Measurements from ENCODE around the gene APOM. TPM values are rescaled to one million over a fixed set of nuclear protein-coding genes. Genes with fewer than 3 reads are reported as not detected.

Gene APOM
- total RNA-seq, 1 experiment from 2014 or later = 0.42 TPM

DNA sequence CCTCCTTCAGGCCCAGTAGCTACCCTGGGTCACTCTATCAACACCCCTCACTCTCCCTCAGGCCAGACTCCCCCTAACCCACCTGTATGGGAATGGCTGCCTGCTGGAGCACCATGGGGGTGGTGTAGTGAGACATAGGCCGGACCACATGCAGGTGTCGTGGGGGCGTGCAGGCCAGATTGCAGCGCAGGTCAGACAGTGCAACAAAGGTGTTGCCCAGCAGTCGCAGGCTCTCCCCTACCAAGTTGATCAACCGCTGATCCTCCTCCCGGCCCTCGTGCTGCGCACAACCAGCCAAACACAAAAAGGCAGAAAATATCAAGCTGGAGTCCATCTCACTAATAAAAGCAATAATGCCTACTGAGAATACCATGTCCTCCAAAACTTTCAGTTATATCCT, 10.4 kb upstream of the APOM start:
- in situ Hi-C loops (cut with HindIII; ENCODE audit: low pct_unique_long_range_greater_than_20kb, low sequenced_read_pairs) = no loop called here
- DNase-seq (ENCODE audit: low read depth, low spot score) = no peak

DNA sequence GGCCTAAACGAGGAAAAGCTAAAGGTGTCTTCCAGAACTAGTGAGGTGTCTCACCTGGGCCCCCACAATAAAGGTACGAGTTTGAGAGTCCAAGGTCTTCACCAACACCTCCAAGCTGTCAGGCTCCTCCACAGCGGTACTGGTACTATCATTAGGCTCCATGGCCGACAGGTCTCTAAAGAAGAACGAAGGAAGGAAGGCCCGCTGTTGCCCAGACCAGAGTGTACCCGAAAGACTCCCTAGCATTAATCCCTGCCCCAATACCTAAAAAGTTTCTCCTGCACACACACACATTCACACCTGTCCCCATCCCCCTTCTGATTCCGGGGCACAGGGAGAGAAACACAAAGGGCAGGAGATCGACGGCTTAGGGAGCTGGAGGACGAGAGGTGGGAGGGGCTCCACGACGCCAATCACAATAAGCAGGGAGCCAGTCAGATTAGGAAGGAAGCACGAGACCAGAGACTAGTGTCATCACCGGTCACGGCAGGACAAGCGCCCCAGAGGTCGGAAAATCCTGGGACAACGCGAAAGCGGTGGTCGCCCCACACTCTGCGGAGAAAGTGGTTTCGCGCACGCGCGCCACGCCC, 4.0 kb upstream of the APOM start:
- DNase-seq (ENCODE audit: low read depth, low spot score) = peak; percentile 76
- in situ Hi-C loops (cut with HindIII; ENCODE audit: low pct_unique_long_range_greater_than_20kb, low sequenced_read_pairs) = no loop called here

DNA sequence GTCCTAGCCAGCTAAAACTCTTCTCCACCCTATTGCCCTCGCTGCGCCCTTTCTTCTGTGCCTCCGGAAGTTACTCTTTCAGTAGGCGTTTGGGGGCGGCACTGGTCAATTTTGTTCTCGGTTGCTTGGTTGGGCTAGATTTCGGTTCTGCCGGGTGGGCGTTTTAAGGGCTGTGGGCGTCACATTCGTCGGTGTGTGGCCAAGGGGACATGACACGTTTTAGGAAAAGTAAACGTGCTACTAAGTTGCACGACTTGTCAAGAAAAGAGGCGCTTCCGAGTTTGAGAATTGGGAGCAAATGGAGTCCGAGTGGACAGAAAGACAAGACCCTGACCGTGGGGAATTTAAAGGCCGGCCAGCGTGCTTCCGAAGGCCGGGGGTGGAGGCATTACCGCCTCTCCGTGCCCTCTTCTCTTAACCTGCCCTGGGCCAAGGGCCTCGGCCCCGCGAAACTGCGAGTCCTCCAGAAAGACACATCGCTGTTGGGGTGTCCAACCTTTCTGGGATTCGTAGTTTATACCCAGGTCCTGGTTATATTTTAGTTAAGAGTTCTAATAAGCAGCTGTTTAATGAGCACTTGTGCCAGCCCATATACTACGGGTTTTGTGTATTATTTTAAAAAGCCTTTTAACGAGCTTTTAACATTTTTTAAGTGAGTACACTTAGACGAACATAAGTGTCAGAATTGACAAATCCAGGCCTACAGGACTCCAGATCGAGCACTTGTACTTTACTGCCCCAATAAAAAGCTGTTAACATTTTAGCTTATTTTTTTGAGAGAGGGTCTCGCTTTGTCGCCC, 2.6 kb upstream of the APOM start:
- DNase-seq (ENCODE audit: low read depth, low spot score) = peak; percentile 90
- in situ Hi-C loops (cut with HindIII; ENCODE audit: low pct_unique_long_range_greater_than_20kb, low sequenced_read_pairs) = no loop called here

- DNase-seq (ENCODE audit: low read depth, low spot score) = no peak
- in situ Hi-C loops (cut with HindIII; ENCODE audit: low pct_unique_long_range_greater_than_20kb, low sequenced_read_pairs) = no loop called here
Measured at GRCh38 chr6:31654574-31655348, 933 bp upstream of the APOM start.

- DNase-seq (ENCODE audit: low read depth, low spot score) = no peak
- in situ Hi-C loops (cut with HindIII; ENCODE audit: low pct_unique_long_range_greater_than_20kb, low sequenced_read_pairs) = no loop called here
Measured at GRCh38 chr6:31657406-31658157, 1.9 kb downstream of the APOM start.

DNA sequence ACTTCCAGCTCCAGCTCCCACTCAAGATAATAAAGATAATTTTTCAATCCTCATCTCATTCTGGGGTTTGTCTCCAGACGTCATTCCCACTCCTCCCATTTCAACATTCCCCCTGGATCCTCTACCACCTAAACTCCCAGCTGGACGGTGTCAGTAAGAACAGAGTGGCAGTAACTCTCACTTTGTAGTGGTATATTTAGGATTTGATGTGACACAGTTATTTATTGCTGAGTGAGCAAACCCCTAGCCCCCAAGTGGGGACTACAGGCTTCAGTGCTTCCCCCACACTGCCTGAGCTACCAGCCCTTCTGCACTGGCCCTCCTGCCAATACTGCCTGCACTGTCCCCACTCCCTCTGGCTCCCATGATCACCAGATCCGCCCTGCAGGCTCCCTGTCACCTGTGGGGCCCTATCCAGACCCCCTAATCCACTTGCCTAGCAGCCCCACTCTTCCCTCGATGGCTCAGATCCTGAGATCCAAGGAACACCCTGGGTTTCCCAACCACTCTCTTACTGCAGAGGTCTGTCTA, 2.5 kb downstream of the APOM start:
- no peak for DNase-seq (ENCODE audit: low read depth, low spot score)
- in situ Hi-C loops (cut with HindIII; ENCODE audit: low pct_unique_long_range_greater_than_20kb, low sequenced_read_pairs) = no loop called here

- no peak for DNase-seq (ENCODE audit: low read depth, low spot score)
- in situ Hi-C loops (cut with HindIII; ENCODE audit: low pct_unique_long_range_greater_than_20kb, low sequenced_read_pairs) = no loop called here
Measured at GRCh38 chr6:31658983-31659648, 3.4 kb downstream of the APOM start.

DNA sequence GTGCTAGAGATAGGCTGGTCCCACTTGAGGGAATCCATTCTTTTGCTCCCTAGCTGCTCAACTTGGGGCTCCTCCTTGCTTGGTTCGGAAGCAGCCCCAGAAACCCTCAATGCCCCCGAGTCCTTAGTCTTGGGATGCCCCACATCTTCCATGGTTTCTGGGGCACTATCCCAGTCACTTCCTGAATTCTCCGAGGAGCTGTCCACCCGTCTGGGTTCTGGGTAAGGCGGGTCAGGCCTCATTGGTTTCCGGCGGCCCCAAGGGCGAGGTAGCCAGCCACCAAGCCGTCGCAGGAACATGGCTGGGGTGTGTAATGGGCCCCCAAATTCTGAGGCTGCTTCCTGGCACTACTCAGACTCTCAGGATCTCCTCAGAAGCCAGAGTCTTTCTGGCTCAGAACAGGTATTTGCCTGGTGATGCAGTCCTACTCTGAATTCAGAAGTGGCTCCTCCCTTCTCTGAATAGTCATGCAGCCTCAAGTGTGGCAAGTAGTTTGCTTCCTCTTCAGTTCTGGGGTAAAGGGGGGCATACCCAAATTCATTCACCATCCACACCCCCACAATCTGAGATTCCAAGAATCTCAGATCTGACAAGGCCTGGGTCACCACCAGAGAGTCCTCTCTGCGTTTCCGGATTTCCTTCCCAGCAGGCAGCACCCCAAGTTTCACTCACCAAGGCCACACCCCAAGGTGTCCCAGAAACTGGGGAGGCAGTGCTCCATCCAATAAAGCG, 4.1 kb downstream of the APOM start:
- in situ Hi-C loops (cut with HindIII; ENCODE audit: low pct_unique_long_range_greater_than_20kb, low sequenced_read_pairs) = no loop called here
- no peak for DNase-seq (ENCODE audit: low read depth, low spot score)

- in situ Hi-C loops (cut with HindIII; ENCODE audit: low pct_unique_long_range_greater_than_20kb, low sequenced_read_pairs) = no loop called here
- DNase-seq (ENCODE audit: low read depth, low spot score) = peak; percentile 73
Measured at GRCh38 chr6:31660381-31661261, 4.9 kb downstream of the APOM start, which contains the start of gene C6orf47. Gene C6orf47 (minus strand): TSS chr6:31660778. CDS start chr6:31659947, 831 bp downstream.

DNA sequence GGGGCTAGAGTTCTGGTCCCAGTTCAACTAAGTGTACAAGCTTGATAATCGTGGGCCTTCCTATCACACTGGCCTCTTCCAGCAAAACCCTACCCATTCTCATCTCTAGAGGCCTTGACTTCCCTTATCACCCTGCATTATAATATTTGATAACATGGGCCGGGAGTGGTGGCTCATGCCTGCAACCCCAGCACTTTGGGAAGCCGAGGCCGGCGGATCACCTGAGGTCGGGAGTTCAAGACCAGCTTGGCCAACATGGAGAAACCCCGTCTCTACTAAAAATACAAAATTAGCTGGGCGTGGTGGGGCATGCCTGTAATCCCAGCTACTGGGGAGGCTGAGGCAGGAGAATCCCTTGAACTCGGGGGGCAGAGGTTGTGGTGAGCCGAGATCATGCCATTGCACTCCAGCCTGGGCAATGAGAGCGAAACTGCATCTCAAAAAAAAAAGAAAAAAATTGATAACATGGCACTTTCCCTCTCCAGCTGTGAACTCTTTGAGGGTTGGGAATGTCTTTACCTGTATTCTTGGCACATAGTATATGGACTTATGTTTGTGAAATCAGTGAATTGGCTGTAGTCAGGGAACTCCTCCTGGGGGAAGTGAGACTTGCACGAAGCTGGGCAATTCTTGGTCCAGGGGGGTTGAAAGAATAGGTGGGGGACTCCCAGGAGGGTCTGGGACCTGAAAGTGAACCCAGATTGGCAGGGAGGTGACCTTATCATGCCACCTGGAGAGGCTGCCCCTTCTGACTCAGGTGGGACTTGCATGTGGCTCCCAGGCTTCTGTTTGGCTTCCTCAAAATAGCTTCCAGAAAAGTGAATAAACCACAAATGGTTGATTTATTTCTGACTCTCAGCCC, 5.8 kb downstream of the APOM start:
- in situ Hi-C loops (cut with HindIII; ENCODE audit: low pct_unique_long_range_greater_than_20kb, low sequenced_read_pairs) = no loop called here
- no peak for DNase-seq (ENCODE audit: low read depth, low spot score)

GRCh38 chr6:31662124-31662723, 6.5 kb downstream of the APOM start:
- in situ Hi-C loops (cut with HindIII; ENCODE audit: low pct_unique_long_range_greater_than_20kb, low sequenced_read_pairs) = no loop called here

DNA sequence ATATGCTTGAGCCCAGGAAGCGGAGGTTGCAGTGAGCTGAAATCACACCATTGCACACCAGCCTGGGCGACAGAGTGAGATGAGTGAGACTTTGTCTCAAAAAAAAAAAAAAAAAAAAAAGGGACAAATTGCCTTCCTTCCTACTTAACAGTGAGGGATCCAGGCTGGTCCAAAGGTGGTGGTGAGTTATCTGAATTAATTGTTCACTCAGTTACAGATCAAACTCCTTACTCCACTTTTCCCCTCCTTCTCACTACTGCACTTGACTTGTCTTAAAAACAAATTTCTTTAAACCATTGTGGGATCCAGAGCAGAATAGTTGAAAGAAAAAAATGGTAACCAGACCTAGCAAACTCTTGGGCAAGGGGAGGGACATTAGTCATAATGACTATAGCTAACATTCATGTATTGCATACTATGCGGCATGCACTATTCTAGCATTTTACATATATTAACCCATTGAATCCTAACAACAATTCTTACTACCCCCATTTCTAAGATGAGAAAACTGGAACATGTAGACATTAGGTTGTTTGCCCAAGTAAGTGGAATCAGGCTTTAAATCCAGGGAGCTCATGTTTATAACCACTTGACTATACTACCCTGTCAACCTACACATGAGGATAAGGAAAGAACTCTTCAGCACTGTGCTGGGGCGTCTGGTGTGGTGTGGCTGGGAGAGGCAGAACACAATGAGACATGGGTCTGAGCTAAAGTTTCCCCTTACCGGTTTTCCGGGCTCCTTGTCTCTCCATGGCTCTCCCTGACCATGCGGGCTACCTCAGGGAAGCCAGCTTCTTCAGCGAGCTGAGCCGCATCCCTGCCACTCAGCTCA, 7.6 kb downstream of the APOM start:
- in situ Hi-C loops (cut with HindIII; ENCODE audit: low pct_unique_long_range_greater_than_20kb, low sequenced_read_pairs) = no loop called here
- no peak for DNase-seq (ENCODE audit: low read depth, low spot score)

More at GRCh38 chr6:31662124-31662723, 6.5 kb downstream of the APOM start:
- no peak for DNase-seq (ENCODE audit: low read depth, low spot score)

DNA sequence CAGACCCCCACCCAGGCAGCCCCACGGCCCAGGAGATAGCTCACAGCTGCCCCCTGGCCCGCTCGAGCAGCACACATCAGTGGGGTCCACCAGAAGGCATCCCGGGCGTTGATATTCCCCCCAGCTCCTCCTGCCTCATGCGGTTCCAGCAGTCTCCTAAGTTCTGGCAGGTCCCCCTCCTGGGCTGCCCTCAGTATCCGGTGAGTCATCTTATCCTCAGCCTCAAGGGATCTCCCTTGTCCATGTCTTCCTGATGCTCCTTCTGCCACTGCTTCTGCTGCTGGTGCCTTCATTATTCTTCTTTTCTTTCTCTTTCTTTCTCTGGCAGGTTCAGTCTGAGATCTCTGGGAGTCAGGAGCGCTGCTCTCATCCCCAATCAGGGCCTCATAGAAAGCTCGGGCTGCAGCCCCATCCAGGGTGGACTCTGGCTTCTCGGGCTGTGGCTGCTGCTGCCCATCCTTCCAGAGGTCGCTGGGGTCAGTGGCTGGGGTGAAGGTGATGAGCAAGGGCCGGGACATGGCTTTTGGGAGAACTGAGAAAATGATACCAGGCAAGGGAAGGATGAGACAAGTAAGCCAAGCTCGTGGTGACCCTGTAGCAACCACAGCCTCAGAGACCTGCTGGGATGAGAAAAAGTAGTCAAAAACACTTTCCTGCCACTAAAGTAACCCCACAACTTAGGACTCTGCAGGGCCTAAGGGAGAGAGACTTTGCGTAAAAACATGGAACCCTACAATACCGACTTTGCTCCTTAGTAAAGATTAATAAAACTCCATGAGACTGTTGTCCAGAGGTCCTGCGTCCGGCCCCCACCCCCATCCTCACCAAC, 8.5 kb downstream of the APOM start:
- peak; percentile 45 for DNase-seq (ENCODE audit: low read depth, low spot score)
- in situ Hi-C loops (cut with HindIII; ENCODE audit: low pct_unique_long_range_greater_than_20kb, low sequenced_read_pairs) = no loop called here

Data from SK-MEL-5 (cell line).